NCI-H748 (cell line): Measurements from ENCODE around the gene PRKN.

Source experiments
- DNase-seq: peaks from one replicate; lab custom pipeline; 2025; ENCODE audit not compliant: unreplicated experiment; lab: John Stamatoyannopoulos, UW

The PRKN gene

DNA sequence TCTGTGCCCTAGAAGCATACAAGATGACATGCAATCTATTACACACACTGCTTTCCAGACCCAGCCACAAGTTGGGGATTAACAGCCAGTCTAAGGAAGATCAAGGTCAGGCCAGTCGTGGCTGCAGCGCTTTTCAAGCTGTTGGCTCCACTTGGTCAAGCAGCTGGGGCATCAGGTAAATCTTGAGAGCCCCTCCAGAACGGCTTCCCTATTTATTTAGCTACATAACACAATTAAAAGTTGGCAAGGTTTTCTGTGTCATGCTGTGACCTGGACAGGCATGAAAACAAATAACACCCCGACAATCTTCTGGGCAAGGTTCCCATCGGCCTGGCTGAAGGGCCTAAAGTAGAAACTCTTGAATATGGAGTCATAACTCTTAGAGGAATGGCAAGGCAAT is 524.3 kb downstream of the PRKN start:
- no peak for DNase-seq

- no peak for DNase-seq
These were observed 526.4 kb downstream of the PRKN start for GRCh38 chr6:162200945-162201690.

DNA sequence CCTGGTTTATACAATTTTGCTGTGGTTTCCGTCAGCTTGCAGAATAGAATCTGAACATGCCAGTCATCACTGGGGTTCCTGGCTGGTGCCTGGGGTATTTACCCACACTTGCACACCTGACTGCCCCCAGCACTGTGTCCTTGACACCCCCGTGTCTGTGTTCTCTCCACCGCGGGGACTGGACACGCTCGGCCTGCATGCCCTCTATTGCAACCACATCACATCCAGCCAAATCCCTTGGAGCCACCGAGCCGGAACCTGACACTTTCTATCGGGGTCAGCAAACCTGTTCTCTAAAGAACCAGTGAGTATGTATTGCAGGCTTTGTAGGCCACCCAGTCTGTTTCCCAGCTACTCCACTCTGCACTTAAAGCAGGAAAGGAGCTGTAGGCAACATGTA is 527.5 kb downstream of the PRKN start:
- no peak for DNase-seq

- no peak for DNase-seq
These were observed 528.6 kb downstream of the PRKN start for GRCh38 chr6:162198925-162199324.

DNA sequence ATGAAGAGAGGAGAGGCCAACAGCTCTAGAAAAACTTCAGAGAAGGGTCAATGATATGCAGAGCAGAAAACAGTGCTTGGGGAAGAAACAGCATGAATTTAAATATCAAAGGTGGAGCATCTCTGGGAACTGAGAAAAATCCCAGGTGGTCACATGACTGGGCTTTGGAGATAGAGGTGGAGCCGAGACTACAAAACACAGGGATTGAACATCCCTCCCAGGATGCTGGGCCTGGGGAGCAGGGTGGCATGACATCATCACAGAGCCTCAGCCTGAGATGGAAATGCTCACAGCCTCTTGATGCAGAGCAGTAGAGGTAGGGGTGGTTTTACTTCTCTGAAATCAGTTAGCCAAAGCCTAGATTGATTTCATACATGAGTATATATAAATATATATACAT is 529.5 kb downstream of the PRKN start:
- no peak for DNase-seq

DNA sequence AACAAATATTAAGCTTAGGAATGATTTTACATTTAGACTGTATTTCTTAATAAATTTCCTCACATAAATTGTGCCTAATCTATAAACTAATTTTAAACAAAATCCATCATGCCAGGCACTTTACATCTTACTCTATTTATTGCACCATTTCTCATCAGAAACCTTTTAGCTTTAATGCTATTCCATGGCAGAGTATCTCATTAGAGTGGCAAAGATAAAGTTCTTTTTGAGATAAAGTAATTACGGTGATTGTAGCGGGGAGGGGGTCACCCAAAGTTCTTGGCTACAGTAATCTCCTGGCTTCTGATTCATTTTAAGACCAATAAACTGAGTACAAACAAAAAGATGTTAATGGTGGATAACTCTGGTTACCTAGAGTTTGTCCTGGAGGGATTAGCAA is 532.1 kb downstream of the PRKN start:
- no peak for DNase-seq

DNA sequence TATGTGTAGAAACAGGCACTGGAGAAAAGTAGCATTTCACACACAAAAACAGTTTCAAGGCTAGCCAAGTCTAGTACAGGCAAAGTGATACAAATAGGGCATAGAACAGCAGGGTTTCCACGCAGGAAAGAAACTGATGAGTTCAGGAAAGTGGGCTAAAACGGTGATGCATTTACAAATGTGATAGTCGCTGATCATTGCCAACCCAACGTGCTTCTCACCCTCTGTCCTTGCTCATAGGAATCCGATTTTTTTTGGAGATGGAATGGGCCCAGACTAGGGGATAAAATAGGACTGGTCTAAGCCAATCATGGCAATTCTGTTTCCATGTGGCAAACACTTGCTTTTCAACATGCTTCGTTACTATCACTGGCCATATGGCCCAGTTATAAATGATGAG is 536.6 kb downstream of the PRKN start:
- DNase-seq: no peak

DNA sequence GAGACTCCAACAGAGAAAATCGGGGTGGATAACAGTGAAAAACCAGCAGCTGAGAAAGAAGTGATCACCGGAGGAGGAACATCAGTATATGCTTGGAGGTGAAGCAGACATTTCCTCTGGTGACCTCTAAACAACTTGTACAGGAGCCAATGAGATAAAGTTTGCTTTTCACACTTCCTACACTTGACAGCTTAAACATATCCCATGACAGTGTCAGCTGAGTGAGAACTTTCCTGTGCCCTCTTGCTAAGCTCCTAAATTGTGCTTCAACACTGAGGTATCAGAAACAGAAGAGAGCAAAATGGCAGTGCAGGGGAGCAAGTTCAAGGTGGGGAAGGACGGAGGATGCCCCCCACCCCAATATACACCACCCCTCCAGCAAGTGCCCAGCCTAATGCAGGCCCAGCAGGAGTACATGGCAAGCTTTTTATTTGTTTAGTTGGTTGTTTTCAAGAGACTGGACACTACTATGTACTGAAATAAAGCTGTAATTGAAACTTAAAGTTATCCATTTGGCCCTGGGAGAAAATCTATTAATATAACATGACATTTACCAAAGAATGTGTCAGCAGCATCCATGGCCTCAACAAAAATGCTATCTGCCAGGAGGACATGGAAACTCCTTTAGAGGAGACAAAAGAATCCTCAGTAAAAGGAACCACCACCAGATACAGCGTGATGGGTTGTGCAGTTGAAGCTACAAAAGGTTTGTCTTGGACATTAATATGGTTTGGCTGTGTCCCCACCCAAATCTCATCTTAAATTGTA is 540.2 kb downstream of the PRKN start:
- no peak for DNase-seq

GRCh38 chr6:162184465-162184864 is 543.1 kb downstream of the PRKN start:
- no peak for DNase-seq

DNA sequence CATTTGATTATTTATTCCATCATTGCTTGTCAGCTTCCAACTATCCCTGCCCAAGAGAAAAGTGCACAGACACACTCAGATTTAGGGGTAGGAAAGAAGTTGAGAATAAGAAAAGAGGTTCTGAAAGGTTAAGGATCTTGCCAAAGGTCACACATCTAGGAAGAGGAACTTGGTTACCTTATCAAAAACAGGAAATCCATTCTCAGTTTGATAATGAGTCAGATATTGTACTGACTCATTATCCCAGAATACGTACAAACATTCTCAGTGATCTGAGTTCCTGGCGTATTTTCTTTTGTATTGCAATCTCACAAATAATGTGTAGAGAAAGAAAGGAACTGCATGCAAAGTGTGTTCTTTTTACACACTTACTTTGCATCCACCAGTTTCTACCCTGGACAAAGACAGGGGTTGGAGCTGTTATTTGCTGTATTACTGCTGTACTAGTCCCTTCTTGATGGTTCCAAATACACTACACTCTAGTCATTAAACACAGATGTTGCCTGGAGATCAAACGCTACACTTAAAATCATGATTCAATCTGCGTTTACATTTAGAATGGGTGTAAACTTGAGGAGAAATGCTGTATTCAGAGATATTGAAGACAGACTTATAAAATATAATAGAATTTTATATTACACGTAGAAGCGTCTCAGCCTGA is 545.7 kb downstream of the PRKN start:
- DNase-seq: no peak

DNA sequence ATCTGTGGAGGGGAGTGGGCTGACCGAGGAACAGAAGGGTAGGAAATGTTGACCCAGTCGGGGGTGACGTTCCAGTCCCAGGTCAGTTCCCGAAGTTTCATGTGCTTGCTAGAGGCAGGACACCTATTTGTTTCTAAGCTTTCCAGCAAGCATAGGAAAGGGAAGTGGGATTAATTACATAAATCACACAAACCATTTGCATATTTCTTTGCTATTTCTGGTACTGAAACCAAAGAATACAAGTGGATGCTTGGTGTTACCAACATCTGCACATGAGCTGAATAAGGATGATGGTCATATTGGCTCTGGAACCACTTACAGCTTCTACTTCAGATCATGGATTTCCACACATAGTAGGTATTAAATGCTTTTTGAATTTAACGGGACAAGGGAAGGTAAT is 546.5 kb downstream of the PRKN start:
- no peak for DNase-seq

DNA sequence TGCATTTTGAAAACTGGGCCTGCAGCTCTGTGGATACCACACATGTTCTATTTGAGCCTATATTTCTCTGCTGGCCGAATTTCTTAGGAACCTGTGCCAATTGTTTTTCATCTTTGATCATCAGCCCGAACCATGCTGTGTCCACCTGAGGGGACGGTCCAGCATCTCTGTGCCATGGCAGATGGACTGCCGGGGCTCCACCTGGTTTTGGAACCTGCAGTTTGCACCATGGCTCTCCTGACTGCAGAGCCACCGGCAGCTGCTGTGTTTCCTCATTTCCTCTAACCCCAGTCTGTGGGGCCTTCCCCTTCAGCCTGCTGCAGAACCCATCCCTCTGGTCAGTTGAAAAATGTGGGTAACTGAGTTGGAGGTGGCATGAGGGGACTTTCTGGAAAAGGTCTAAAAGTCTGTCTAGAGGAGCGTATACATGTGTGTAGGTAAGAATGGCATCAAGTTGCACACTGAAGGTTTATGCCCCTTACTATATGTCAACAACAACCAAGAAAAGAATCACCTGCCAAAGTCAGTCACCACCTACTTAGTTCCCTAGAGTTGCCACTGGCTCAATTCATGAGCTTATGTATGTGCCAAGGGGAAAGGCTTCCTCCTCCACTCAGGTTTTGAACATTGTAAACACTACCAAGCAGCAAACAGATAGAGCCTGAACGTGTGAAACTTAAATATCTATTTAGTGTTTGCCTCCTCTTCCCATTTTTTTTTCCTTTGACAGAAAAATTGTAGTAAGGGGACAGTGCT is 548.2 kb downstream of the PRKN start:
- no peak for DNase-seq

DNA sequence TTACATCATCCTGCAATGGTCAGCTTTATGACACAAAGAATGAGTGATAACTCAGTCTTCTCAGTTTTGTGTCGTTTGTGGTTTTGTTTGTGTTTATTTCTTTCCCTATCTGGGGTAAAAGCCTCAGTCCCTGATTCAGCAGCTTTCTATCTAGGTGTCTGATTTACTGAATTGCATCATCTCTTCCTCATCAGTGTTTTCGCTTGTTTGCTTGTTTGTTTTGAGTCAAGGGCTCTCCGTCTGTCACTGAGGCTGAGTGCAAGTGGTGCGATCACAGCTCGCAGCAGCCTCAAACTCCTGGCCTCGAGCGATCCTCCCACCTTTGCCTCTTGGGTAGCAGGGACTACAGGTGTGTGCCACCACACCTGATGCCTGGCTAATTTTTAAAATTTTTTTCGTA is 548.9 kb downstream of the PRKN start:
- no peak for DNase-seq

DNA sequence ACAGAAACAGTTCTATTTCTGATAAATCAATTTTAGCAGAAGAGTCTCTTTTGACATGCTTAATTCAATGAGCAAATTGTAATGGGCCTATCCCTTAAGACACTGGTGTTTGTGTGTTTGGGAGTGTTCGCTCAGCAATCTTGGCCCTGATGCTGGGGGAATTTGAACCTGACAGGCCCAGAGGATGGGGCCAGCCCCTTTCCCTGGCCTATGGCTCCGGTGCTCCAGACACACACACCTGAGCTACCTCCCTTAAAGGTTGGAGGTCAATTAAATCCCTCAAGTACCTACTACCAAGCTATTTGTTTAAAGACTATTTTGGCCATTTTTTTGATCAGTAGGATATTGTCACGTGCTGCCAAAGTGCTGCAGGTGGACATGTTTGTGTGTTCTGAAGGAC is 549.3 kb downstream of the PRKN start:
- peak; percentile 16 for DNase-seq

DNA sequence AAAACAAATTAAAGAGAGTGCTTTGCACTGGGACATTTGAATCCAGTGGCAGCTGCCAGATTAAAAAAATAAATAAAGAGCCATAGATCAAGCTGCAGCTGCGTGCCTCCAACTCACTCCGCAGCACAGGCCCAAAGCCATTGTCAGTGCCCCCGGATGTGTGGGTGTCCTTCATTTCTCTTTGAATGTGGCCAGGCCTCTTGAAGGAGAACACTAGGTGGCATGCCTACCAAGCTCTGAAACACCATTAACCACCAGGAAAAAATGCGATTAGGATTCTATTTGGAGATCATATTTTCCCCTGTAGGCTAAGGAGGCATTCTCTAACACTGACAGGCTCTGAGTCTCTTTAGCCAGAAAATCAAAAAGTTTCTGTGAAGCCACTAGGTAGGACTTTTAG is 549.8 kb downstream of the PRKN start:
- peak; percentile 84 for DNase-seq

- DNase-seq: no peak
These were observed 554.1 kb downstream of the PRKN start for GRCh38 chr6:162173466-162173865.

GRCh38 chr6:162165479-162165878 is 562.1 kb downstream of the PRKN start:
- DNase-seq: no peak

GRCh38 chr6:162157167-162157870 is 570.2 kb downstream of the PRKN start:
- DNase-seq: no peak

GRCh38 chr6:162156146-162156545 is 571.4 kb downstream of the PRKN start:
- no peak for DNase-seq

- DNase-seq: no peak
These were observed 572.6 kb downstream of the PRKN start for GRCh38 chr6:162154930-162155329.

DNA sequence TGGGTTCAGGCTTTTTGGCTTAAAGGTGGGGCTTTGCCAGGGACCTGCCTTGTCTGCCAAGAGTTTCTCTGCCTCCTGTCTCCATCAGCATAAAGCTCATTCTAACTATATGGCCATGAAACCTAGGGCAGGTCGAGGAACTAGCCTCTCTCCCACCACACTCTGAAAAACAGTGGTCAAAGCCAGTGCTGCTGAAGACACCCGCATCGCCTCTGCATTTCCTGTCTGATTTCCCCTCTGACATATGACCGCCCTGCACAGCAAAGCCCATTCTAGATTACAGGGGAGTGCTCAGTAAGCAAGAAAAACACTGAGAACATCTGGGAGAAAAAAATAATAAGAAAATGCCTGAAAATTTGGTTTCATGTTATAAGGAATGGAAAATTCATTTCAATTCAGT is 573.6 kb downstream of the PRKN start:
- no peak for DNase-seq
